Hypothalamus (tissue), 51 donors: ENCODE results near the gene RICTOR.
A peak's percentile ranks its signal among the peaks of the same experiment; 100 is the strongest.

Source experiments
- DNase-seq, 51 donors: peaks; one replicate each; lab custom pipeline; 2025; lab: John Stamatoyannopoulos, UW

RICTOR gene

DNA sequence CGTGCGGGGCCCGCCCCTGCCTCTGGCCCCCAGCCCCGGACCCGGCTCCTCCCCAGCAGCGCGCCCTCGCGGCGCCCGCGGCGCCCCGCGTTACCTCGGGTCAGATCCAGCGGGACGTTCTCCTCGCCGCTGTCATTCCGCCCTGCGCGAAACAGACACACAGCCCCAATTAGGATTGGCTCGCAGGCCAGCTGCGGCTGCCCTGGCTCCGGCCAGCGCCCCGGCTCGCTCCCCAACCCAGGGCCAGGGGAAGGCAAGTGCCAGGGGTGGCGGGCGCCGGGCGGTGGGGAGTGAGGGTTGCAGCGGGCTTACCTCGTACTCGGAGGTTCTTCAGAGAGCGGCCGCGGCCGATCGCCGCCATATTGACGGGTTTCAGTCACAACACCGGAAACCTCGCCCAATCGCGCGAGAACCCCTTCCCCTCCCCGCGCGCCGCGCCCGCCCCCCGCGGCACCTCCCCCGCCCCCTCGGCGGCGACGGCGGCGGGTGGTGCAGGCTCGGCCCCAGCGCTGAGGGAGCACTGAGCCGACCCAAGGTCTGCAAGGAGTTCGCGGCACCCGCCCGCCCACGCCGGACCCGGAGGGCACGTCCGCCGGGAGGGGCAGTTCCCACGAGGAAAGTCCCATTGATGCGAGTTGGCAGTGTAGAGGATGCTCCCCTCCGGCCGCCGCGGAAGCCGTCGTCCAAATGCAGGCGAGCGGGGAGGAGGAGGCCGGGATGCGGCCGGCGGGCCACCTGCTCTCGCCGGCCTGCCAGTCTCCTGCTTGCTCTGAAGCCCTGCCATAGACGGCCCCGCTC, at the start of gene RICTOR:
TSS of gene RICTOR (minus strand) at position 383 of the 798 bp plus-strand sequence. CDS start at position 361, 22 bp downstream.
- DNase-seq, result peak; percentile 59 to 98 (median 88)

DNA sequence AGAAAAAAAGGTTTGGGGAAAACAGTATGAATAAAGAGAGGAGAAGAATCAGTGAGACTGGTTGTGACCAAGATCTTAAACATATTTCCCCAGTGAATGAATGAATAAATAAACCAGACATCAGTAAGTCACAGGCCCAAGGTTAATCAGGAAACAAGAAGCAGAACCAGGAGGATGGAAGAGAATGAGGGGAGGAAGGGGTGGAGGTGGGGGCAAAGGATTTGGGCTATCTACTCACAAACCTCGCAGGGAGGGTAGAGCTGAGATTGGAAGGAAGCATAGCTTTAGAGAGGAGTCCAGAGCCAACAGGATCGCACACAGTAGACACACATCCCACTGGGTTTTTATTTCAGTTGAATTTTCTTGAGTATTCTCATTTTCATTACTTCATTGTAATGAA, 47.7 kb upstream of the RICTOR start:
- DNase-seq, result no peak

DNA sequence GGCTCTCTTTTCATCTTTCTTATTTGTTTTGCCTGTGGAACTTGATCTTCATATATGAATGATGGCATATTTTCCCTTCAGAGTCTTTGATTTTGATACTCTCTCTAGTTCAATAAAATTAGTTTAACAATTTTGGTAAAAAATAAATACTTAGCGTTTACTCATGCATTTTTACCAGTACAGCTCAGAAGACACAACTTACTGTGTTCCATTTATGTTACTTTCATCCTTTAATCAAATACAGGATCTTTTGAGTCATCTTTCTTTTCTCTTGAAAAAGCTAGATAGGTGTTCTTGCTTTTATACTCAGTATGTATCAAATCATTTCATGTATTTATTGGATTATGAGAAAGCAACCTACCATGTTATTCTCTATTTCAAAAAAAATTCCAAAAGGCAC, 47.1 kb upstream of the RICTOR start:
- DNase-seq, result no peak

DNA sequence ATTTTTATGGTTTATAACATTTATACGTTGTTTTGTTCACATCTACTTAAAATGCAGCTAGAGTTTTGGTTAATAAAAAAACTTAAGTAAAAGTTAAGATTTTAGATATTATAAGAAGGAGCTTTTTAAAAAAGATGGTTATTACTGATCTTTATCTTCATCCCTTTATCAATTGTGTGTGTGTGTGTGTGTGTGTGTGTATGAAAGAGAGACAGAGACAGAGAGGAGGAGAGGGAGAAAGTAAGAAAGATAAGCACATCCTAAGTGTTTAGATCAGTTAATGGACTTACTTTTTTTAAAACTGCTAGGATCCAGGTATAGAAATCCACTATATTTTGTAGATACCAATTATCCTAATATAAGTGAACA, 45.8 kb upstream of the RICTOR start:
- DNase-seq, result no peak

DNA sequence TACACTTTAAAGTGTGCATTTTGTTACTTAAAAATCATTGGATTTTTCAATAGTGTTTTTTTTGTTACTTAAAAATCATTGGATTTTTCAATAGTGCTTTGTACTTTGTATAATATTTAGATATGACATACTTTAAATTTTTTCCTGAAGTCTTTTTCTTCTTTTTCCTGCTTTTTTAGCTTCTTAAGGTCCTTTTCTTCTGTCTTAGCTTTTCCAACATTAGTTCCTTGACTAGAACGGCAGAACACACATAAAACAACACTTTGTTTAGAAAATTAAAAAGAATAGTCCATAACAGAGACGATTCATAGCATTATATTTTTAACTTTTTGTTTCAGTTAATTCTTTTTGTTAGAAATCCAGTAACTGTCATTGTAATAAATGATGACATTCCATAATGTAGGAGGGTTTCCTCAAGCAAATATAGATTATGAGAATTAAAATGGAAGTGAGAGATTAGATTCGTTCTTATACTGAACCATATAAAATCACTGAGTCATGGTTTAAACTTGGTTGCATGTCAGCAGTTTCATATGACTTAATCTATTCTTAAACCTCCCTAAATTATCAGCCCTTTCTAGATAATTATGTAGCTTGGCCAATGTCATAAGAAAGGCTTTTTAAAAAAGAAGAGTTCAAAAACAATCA, 45.3 kb upstream of the RICTOR start:
- DNase-seq, result no peak

DNA sequence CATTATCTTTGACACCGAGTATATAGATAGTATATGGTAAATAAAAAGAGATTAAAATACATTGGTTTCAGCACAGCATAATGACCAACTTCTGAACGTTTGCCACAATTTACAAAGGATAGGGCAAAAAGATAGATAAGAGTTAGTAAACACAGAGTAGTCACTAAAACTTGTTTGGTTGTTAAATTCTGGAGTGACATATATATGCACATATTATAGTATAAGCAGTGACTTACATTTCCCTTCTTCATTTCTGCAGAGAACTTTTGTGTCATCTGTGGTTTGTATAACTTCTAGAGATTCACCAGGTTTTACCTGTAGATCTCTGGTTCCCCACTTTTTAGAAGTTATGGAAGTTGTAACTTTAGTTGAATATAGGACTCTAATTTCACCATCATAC, 44.4 kb upstream of the RICTOR start:
- DNase-seq, result no peak

GRCh38 chr5:39117401-39117800, 43.2 kb upstream of the RICTOR start:
- no peak for DNase-seq

DNA sequence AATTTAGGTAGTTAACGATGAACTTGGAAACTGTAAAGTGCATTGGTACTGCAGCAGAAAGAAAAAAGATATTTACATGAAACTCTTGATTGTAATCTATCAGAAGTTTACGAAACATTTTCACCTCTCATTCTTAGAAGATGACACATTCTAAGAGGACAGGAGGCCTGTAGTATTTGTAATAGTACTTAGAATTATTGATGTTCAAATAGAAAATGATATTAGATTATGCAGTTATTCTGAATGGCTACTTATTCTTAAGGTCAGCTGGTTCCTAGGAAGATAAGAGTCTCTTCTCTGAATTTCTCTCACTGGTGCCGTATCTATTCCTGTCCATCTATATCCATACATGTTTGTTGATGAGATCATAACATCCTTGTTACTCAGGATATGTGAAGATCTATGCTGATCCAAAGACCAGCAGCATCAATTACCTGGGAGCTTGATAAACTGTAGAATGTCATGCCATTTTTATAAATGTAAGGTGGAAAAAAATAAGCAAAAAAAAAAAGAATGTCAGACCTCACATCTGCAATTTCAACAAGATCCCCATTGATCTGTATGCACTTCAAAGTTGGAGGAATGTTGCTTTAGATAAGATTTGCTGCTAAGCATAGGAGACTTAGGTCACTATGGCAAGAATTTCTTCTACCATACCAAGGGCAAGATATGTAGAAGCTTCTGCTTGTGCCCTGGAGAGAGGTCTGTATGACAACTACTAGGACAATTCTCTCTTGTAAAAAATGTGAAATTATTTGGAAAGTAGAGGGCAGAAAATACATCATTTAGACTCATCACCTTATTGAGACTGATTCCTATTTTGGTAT, 42.4 kb upstream of the RICTOR start:
- no peak for DNase-seq

DNA sequence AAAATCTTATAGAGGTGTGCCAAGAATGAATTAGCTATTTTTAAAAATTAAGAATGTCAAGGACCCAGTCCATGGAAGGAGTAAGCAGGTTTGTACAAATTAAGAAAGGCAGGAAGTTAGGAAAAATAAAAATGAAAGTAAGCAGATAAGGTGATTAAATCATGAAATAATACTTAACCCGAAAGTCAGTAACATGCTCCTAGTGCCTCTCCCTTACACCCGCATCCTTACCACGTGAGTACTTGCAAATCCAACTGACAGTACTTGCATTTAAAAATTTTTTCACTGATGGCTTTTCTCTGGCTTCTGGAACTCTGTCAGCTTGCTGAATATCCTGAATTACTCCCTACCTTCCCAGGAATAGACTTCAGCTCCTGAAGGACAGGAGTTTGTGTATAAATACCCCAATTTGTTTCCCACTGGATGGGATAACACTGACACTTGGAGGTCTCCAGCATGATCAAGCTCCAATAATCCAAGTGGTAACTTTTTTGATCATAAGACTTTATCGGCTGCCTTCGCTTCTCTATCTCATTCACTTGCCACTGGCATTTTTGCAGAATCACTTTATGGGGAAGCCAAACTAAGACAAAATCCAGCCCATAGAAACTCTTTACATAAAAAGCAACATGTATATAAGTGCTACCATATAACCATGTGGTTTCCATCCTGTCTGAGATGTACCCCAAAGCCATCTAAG, 41.6 kb upstream of the RICTOR start:
- DNase-seq, result no peak

DNA sequence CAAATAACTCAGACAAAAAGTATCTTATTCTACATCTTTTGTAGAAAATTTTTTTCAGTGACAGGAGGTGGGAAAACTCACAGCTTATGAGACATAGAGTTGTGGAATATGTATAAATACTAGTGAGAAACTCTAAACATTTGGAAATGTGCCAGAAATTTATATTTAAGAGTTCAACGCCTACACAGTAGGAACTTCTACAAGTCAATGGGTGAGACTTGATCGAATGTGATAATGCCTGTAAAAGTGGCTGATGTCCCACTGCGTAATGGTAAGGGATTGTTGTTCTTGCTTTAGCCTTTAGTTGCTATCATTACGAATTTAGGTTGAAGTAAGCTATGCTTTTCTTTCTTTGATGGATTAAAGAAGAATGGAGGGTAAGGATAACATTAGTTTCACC, 40.0 kb upstream of the RICTOR start:
- no peak for DNase-seq

DNA sequence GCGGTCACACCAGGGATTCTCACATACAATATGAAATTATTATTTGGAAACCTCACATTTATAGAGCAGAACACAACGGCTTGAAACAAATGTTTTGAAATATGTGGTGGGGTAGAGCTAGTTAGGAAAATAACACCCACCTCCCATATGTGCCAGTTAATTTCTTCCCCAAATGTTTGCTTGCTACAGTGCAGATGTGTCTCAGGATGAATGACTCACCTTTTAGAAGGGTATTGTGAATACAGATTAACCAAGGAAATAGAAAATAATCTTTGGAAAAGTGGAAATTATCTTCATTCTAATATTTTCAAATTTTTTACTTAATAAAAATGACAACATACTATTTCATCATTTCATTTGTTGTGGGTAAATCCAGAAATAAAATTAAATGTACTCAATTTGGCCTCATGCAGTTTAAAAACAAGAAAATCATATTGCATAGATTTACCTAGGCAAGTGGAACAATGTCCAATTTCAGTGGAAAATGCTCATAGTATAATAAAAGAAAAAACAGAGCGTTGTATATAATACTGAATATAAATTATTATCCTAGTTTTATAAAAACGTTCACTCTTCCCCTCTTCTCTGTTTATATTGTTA, 39.3 kb upstream of the RICTOR start:
- no peak for DNase-seq

GRCh38 chr5:39109606-39110005, 35.4 kb upstream of the RICTOR start:
- DNase-seq, result peak in 4 of 51 donors; percentile 10 to 66 (median 30)

GRCh38 chr5:39108987-39109386, 34.8 kb upstream of the RICTOR start:
- DNase-seq, result peak in 4 of 51 donors; percentile 4 to 43 (median 6)

DNA sequence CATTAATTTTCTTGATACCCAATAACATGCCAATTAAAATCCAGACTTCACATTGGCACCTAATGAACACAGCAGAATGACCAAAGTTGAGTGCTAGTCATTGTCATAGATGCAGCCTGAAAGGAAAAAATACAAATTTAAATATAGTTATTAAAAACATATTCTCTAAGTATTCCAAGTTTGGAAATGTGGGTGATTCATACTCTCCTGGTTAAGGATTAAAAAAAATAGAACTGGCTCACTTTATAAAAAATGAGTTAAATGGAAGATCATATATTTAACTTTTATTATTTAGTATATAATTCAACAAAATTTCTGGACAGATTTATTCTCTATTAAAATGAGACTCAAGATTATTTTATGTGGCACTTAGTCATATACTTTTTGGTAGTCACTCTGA, 33.2 kb upstream of the RICTOR start:
- no peak for DNase-seq

GRCh38 chr5:39106322-39106721, 32.1 kb upstream of the RICTOR start:
- no peak for DNase-seq

GRCh38 chr5:39104221-39104620, 30.0 kb upstream of the RICTOR start:
- no peak for DNase-seq

- DNase-seq, result no peak
Measured at GRCh38 chr5:39102684-39103155, 28.5 kb upstream of the RICTOR start.

- DNase-seq, result no peak
Measured at GRCh38 chr5:39100851-39101396, 26.7 kb upstream of the RICTOR start.

DNA sequence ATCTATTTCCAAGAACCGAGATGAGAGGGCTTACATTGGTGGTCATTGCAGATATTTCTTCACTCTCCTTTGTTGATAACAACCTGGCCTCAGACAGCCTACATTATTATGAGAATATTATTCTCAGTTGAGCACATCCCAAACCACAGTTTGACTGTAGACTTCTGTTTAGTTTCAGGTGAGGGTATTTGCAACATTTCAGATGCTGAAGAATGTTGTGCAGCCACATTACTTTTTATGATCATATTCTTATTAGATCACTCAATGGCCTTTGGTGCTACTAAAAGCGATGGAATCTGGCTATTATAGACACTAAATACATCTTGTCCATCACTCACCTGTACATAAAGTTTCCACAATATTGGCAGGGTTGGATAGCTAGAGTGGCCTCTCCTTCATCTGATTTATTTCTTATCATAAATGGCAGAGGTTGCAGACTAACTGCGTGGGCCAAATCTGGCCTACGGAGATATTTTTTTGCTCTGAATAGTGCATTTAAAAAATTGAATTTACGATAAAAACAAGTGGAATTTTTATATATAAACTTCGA, 26.2 kb upstream of the RICTOR start:
- DNase-seq, result no peak

- no peak for DNase-seq
Measured at GRCh38 chr5:39099831-39100230, 25.6 kb upstream of the RICTOR start.
